ENCODE results near the gene LCN9. TPM values are rescaled to one million over a fixed set of nuclear protein-coding genes. Genes with fewer than 3 reads are reported as not detected.

LCN9 gene
- total RNA-seq, 1 donor from 2014 or later, result 4.8 TPM

GRCh38 chr9:135694414-135694813 lies 31.3 kb downstream of the LCN9 start:
- Mint-ChIP-seq H3K27me3 (ENCODE audit: low read depth, unreplicated experiment) (peaks cover 30% of the 10 kb centered on the region), H3K27ac (ENCODE audit: unreplicated experiment) (no peak overlapping the region), H3K4me3 (ENCODE audit: unreplicated experiment) (no peak overlapping the region), H3K4me1 (ENCODE audit: low read depth, unreplicated experiment) (peaks cover 9% of the 10 kb centered on the region), H3K36me3 (ENCODE audit: low read depth, unreplicated experiment) (no peaks in the 10 kb centered on the region), H3K9me3 (ENCODE audit: unreplicated experiment) (no peaks in the 10 kb centered on the region)
- Histone ChIP-seq H3K79me2 (ENCODE audit: insufficient read depth, low read length) (no peaks in the 10 kb centered on the region), H2AFZ (ENCODE audit: low read depth, low read length) (no peak overlapping the region), H3K36me3 (ENCODE audit: insufficient read depth, low read length) (no peaks in the 10 kb centered on the region), H3K4me3 (ENCODE audit: insufficient read depth, low read depth, low read length) (no peak overlapping the region), H3K4me1 (ENCODE audit: insufficient read depth, low read length) (no peaks in the 10 kb centered on the region), H3K4me2 (ENCODE audit: low read length) (no peak overlapping the region), H4K20me1 (ENCODE audit: insufficient read depth, low read length) (no peaks in the 10 kb centered on the region), H3K27me3 (ENCODE audit: insufficient read depth, low read length) (no peaks in the 10 kb centered on the region), H3K27ac (ENCODE audit: low read depth, low read length) (no peak overlapping the region), H3K9ac (ENCODE audit: low read length) (no peak overlapping the region), H3K9me3 (ENCODE audit: insufficient read depth, low read depth, low read length) (no peaks in the 10 kb centered on the region)
- FAIRE-seq (no peak), DNase-seq (ENCODE audit: low read depth) (no peak)
- TF ChIP-seq EZH2 (IDR thresholded peaks at IDR 0.05; ENCODE audit: insufficient read depth, low read length) (no peak), CTCF (IDR thresholded peaks at IDR 0.05; ENCODE audit: insufficient read depth, low read depth, low read length) (no peak)

GRCh38 chr9:135695036-135695435 lies 31.9 kb downstream of the LCN9 start:
- H3K36me3 Mint-ChIP-seq (ENCODE audit: low read depth, unreplicated experiment), result no peaks in the 10 kb centered on the region
- no peak overlapping the region for H3K4me3 Mint-ChIP-seq (ENCODE audit: unreplicated experiment)
- no peak overlapping the region for H2AFZ ChIP-seq (ENCODE audit: low read depth, low read length)
- H3K79me2 ChIP-seq (ENCODE audit: insufficient read depth, low read length), result no peaks in the 10 kb centered on the region
- H3K9ac ChIP-seq (ENCODE audit: low read length), result no peak overlapping the region
- no peaks in the 10 kb centered on the region for H3K4me1 ChIP-seq (ENCODE audit: insufficient read depth, low read length)
- FAIRE-seq (no peak), DNase-seq (ENCODE audit: low read depth) (no peak)
- H3K27ac Mint-ChIP-seq (ENCODE audit: unreplicated experiment), result no peak overlapping the region
- no peak for TF ChIP-seq CTCF (IDR thresholded peaks at IDR 0.05; ENCODE audit: insufficient read depth, low read depth, low read length)
- no peak for TF ChIP-seq EZH2 (IDR thresholded peaks at IDR 0.05; ENCODE audit: insufficient read depth, low read length)
- no peak overlapping the region for H3K4me2 ChIP-seq (ENCODE audit: low read length)
- H3K4me1 Mint-ChIP-seq (ENCODE audit: low read depth, unreplicated experiment), result peaks cover 9% of the 10 kb centered on the region
- peaks cover 23% of the 10 kb centered on the region for H3K27me3 Mint-ChIP-seq (ENCODE audit: low read depth, unreplicated experiment)
- H3K9me3 ChIP-seq (ENCODE audit: insufficient read depth, low read depth, low read length), result no peaks in the 10 kb centered on the region
- H3K9me3 Mint-ChIP-seq (ENCODE audit: unreplicated experiment), result no peaks in the 10 kb centered on the region
- H3K27me3 ChIP-seq (ENCODE audit: insufficient read depth, low read length), result no peaks in the 10 kb centered on the region
- H3K4me3 ChIP-seq (ENCODE audit: insufficient read depth, low read depth, low read length), result no peak overlapping the region
- no peak overlapping the region for H3K27ac ChIP-seq (ENCODE audit: low read depth, low read length)
- H3K36me3 ChIP-seq (ENCODE audit: insufficient read depth, low read length), result no peaks in the 10 kb centered on the region
- H4K20me1 ChIP-seq (ENCODE audit: insufficient read depth, low read length), result no peaks in the 10 kb centered on the region

GRCh38 chr9:135695642-135696041 lies 32.5 kb downstream of the LCN9 start:
- H3K4me2 ChIP-seq (ENCODE audit: low read length), result no peak overlapping the region
- no peak overlapping the region for H3K9ac ChIP-seq (ENCODE audit: low read length)
- no peaks in the 10 kb centered on the region for H3K27me3 ChIP-seq (ENCODE audit: insufficient read depth, low read length)
- Mint-ChIP-seq H3K36me3 (ENCODE audit: low read depth, unreplicated experiment) (no peaks in the 10 kb centered on the region), H3K4me3 (ENCODE audit: unreplicated experiment) (no peak overlapping the region), H3K27ac (ENCODE audit: unreplicated experiment) (no peak overlapping the region), H3K9me3 (ENCODE audit: unreplicated experiment) (no peaks in the 10 kb centered on the region), H3K4me1 (ENCODE audit: low read depth, unreplicated experiment) (peaks cover 9% of the 10 kb centered on the region), H3K27me3 (ENCODE audit: low read depth, unreplicated experiment) (peaks cover 23% of the 10 kb centered on the region)
- DNase-seq (ENCODE audit: low read depth) (no peak), FAIRE-seq (no peak)
- H3K4me1 ChIP-seq (ENCODE audit: insufficient read depth, low read length), result no peaks in the 10 kb centered on the region
- H3K4me3 ChIP-seq (ENCODE audit: insufficient read depth, low read depth, low read length), result no peak overlapping the region
- no peaks in the 10 kb centered on the region for H3K9me3 ChIP-seq (ENCODE audit: insufficient read depth, low read depth, low read length)
- H2AFZ ChIP-seq (ENCODE audit: low read depth, low read length), result no peak overlapping the region
- no peaks in the 10 kb centered on the region for H4K20me1 ChIP-seq (ENCODE audit: insufficient read depth, low read length)
- H3K36me3 ChIP-seq (ENCODE audit: insufficient read depth, low read length), result no peaks in the 10 kb centered on the region
- H3K79me2 ChIP-seq (ENCODE audit: insufficient read depth, low read length), result no peaks in the 10 kb centered on the region
- no peak overlapping the region for H3K27ac ChIP-seq (ENCODE audit: low read depth, low read length)
- TF ChIP-seq CTCF (IDR thresholded peaks at IDR 0.05; ENCODE audit: insufficient read depth, low read depth, low read length) (no peak), EZH2 (IDR thresholded peaks at IDR 0.05; ENCODE audit: insufficient read depth, low read length) (no peak)
